ENCODE measurements around the gene TULP4.

Gene TULP4

GRCh38 chr6:158314737-158315136 lies 2.5 kb downstream of the TULP4 start:
- CTCF ChIA-PET, result no interaction called here
- TF ChIP-seq ARNT (IDR thresholded peaks at IDR 0.05) (no peak), NFRKB (IDR thresholded peaks at IDR 0.05) (no peak)
- POLR2A ChIA-PET, result no interaction called here
- no peak for DNase-seq (ENCODE audit: extremely low spot score)

DNA sequence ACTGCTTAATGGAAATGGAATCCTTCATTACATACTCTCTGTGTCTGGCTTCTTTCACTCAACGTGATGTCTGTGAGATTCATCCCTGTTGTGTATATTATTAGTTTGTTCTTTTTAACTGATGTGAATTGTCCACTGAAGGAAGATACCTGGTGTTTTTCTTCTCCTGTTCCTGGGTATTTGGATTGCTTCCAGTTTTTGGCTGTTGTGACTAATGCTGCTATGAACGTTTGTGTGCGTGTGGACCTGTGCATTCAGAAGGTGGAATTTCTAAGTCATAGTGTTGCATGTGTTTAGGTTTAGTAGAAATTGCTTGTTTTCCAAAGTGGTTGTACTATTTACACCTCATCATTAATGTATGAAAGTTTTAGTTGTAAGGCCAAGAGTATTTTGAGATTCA lies 3.8 kb downstream of the TULP4 start:
- CTCF ChIA-PET, result no interaction called here
- no peak for TF ChIP-seq BHLHE40 (IDR thresholded peaks at IDR 0.05; ENCODE audit: borderline replicate concordance)
- no peak for TF ChIP-seq ARNT (IDR thresholded peaks at IDR 0.05)
- no peak for TF ChIP-seq ELF4 (IDR thresholded peaks at IDR 0.05)
- no peak for TF ChIP-seq SP1 (IDR thresholded peaks at IDR 0.05)
- no peak for TF ChIP-seq SUZ12 (IDR thresholded peaks at IDR 0.05)
- no peak for TF ChIP-seq FOXA1 (IDR thresholded peaks at IDR 0.05)
- TF ChIP-seq L3MBTL2 (conservative IDR thresholded peaks at IDR 0.05), result no peak
- TF ChIP-seq HDGF (IDR thresholded peaks at IDR 0.05; ENCODE audit: borderline replicate concordance), result no peak
- no peak for TF ChIP-seq FOXK2 (IDR thresholded peaks at IDR 0.05)
- TF ChIP-seq ZNF384 (IDR thresholded peaks at IDR 0.05), result no peak
- TF ChIP-seq FOXM1 (IDR thresholded peaks at IDR 0.05; ENCODE audit: borderline replicate concordance), result no peak
- TF ChIP-seq TARDBP (IDR thresholded peaks at IDR 0.05), result no peak
- no peak for TF ChIP-seq PKNOX1 (IDR thresholded peaks at IDR 0.05)
- no peak for TF ChIP-seq LEF1 (IDR thresholded peaks at IDR 0.05; ENCODE audit: borderline replicate concordance)
- TF ChIP-seq NFRKB (IDR thresholded peaks at IDR 0.05), result no peak
- no peak for TF ChIP-seq CTBP1 (IDR thresholded peaks at IDR 0.05; ENCODE audit: borderline replicate concordance)
- DNase-seq (ENCODE audit: extremely low spot score), result no peak

DNA sequence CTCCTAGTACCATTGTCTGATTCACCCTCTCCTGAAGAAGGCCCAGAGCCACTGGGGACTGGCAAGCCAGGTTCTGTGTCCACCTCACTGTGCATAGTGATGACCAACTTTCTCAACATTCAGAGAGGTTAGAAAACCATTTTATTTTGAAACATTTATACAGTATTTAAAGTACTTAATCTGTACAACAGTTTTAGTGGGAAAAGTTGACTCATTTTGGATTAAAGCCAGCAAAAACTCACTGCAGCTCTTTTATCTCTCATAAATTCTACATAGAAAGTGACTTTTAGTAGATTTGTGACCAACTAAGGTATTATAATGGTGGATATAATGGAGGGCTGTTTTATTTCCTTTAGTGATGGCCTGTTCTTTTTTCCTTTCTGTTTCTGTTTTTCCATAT lies 9.7 kb downstream of the TULP4 start:
- DNase-seq (ENCODE audit: extremely low spot score), result no peak
- POLR2A ChIA-PET, result no interaction called here
- CTCF ChIA-PET, result no interaction called here

More for the DNA sequence above, 3.8 kb downstream of the TULP4 start:
- POLR2A ChIA-PET, result no interaction called here

GRCh38 chr6:158322400-158322723 lies 10.1 kb downstream of the TULP4 start:
- POLR2A ChIA-PET, result no interaction called here
- no peak for TF ChIP-seq NFRKB (IDR thresholded peaks at IDR 0.05)
- TF ChIP-seq LEF1 (IDR thresholded peaks at IDR 0.05; ENCODE audit: borderline replicate concordance), result no peak
- TF ChIP-seq PKNOX1 (IDR thresholded peaks at IDR 0.05), result no peak
- TF ChIP-seq FOXK2 (IDR thresholded peaks at IDR 0.05), result no peak
- TF ChIP-seq ELF4 (IDR thresholded peaks at IDR 0.05), result no peak
- no peak for TF ChIP-seq SUZ12 (IDR thresholded peaks at IDR 0.05)
- TF ChIP-seq SP1 (IDR thresholded peaks at IDR 0.05), result no peak
- no peak for TF ChIP-seq L3MBTL2 (conservative IDR thresholded peaks at IDR 0.05)
- TF ChIP-seq BHLHE40 (IDR thresholded peaks at IDR 0.05; ENCODE audit: borderline replicate concordance), result no peak
- TF ChIP-seq ZNF384 (IDR thresholded peaks at IDR 0.05), result no peak
- no peak for TF ChIP-seq CTBP1 (IDR thresholded peaks at IDR 0.05; ENCODE audit: borderline replicate concordance)
- TF ChIP-seq FOXM1 (IDR thresholded peaks at IDR 0.05; ENCODE audit: borderline replicate concordance), result no peak
- no peak for TF ChIP-seq ARNT (IDR thresholded peaks at IDR 0.05)
- TF ChIP-seq HDGF (IDR thresholded peaks at IDR 0.05; ENCODE audit: borderline replicate concordance), result no peak
- DNase-seq (ENCODE audit: extremely low spot score), result no peak
- CTCF ChIA-PET, result no interaction called here

More for the DNA sequence above, 9.7 kb downstream of the TULP4 start:
- TF ChIP-seq NFRKB (IDR thresholded peaks at IDR 0.05) (no peak), ELF4 (IDR thresholded peaks at IDR 0.05) (no peak), FOXM1 (IDR thresholded peaks at IDR 0.05; ENCODE audit: borderline replicate concordance) (no peak), LEF1 (IDR thresholded peaks at IDR 0.05; ENCODE audit: borderline replicate concordance) (no peak)

- CTCF ChIA-PET, result no interaction called here
- POLR2A ChIA-PET, result no interaction called here
- DNase-seq (ENCODE audit: extremely low spot score), result no peak
- TF ChIP-seq L3MBTL2 (conservative IDR thresholded peaks at IDR 0.05), result no peak
- no peak for TF ChIP-seq ZNF384 (IDR thresholded peaks at IDR 0.05)
- TF ChIP-seq ELF4 (IDR thresholded peaks at IDR 0.05), result no peak
- no peak for TF ChIP-seq PKNOX1 (IDR thresholded peaks at IDR 0.05)
- no peak for TF ChIP-seq BHLHE40 (IDR thresholded peaks at IDR 0.05; ENCODE audit: borderline replicate concordance)
- TF ChIP-seq FOXK2 (IDR thresholded peaks at IDR 0.05), result no peak
- TF ChIP-seq LEF1 (IDR thresholded peaks at IDR 0.05; ENCODE audit: borderline replicate concordance), result no peak
- TF ChIP-seq FOXA1 (IDR thresholded peaks at IDR 0.05), result no peak
- no peak for TF ChIP-seq SUZ12 (IDR thresholded peaks at IDR 0.05)
- no peak for TF ChIP-seq CTBP1 (IDR thresholded peaks at IDR 0.05; ENCODE audit: borderline replicate concordance)
- no peak for TF ChIP-seq SP1 (IDR thresholded peaks at IDR 0.05)
- TF ChIP-seq NFRKB (IDR thresholded peaks at IDR 0.05), result no peak
- TF ChIP-seq HDGF (IDR thresholded peaks at IDR 0.05; ENCODE audit: borderline replicate concordance), result no peak
- TF ChIP-seq TARDBP (IDR thresholded peaks at IDR 0.05), result no peak
- no peak for TF ChIP-seq FOXM1 (IDR thresholded peaks at IDR 0.05; ENCODE audit: borderline replicate concordance)
- TF ChIP-seq ARNT (IDR thresholded peaks at IDR 0.05), result no peak
These were observed 10.7 kb downstream of the TULP4 start for GRCh38 chr6:158322724-158323560.

- no peak for DNase-seq (ENCODE audit: extremely low spot score)
- POLR2A ChIA-PET, result no interaction called here
- CTCF ChIA-PET, result interaction anchor here (1.2 kb wide), 1 partner anchor 109 kb away, joined by 3 read pairs; no protein-coding TSS in a partner anchor
- TF ChIP-seq CTBP1 (IDR thresholded peaks at IDR 0.05; ENCODE audit: borderline replicate concordance), result no peak
- no peak for TF ChIP-seq SUZ12 (IDR thresholded peaks at IDR 0.05)
- TF ChIP-seq SP1 (IDR thresholded peaks at IDR 0.05), result no peak
- no peak for TF ChIP-seq FOXA1 (IDR thresholded peaks at IDR 0.05)
- TF ChIP-seq ARNT (IDR thresholded peaks at IDR 0.05), result no peak
- no peak for TF ChIP-seq BHLHE40 (IDR thresholded peaks at IDR 0.05; ENCODE audit: borderline replicate concordance)
- no peak for TF ChIP-seq ELF4 (IDR thresholded peaks at IDR 0.05)
- no peak for TF ChIP-seq PKNOX1 (IDR thresholded peaks at IDR 0.05)
- no peak for TF ChIP-seq FOXM1 (IDR thresholded peaks at IDR 0.05; ENCODE audit: borderline replicate concordance)
- no peak for TF ChIP-seq L3MBTL2 (conservative IDR thresholded peaks at IDR 0.05)
- TF ChIP-seq FOXK2 (IDR thresholded peaks at IDR 0.05), result no peak
These were observed 11.3 kb downstream of the TULP4 start for GRCh38 chr6:158323561-158323958.
